Measurements from ENCODE around the gene LCN2.
A peak's percentile ranks its signal among the peaks of the same experiment; 100 is the strongest.
"Not testable (repeated sequence)": the region's sequence is repeated elsewhere in the genome, so short reads cannot be mapped to it uniquely, and the experiment has no call there.

The LCN2 gene

GRCh38 chr9:128128836-128129590 lies 20.2 kb upstream of the LCN2 start:
- DNase-seq: no peak

DNA sequence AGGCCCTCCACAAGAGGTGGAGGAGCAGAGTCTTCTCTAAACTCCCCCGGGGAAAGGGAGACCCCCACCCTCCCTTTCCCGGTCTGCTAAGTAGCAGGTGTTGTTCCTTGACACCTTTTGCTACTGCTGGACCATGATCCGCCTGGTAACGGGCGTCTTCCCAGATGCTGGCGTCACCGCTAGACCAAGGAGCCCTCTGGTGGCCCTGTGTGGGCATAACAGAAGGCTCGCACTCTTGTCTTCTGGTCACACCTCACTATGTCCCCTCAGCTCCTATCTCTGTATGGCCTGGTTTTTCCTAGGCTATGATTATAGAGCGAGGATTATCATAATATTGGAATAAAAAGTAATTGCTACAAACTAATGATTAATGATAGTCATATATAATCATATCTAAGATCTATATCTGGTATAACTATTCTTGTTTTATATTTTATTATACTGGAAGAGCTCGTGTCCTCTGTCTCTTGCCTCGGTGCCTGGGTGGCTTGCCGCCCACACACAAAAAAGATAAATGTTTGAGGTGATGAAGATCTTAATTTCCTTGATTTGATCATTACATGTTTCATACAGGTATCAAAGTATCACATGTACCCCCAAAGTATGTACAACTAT lies 19.2 kb upstream of the LCN2 start:
- peak; percentile 43 for DNase-seq

DNA sequence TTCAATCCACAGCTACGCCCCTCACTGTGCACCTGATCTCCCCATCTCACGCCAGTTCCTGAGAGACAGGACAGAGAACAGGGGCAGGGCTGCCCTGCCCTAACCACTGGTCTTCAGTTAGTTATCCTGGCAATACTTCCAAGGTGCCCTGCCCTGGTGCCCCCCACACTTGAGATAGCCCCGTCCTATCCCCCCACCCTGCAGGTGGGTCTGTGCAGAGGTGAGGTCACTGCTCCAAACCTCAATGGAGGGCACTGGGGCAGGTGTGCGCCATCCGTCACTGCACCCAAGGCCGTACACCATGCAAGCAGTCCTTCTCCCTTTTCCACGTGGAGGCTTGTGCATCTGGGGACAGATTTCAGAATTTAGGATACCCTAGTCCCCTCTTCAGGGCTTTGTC lies 18.6 kb upstream of the LCN2 start:
- DNase-seq: not testable (repeated sequence)

DNA sequence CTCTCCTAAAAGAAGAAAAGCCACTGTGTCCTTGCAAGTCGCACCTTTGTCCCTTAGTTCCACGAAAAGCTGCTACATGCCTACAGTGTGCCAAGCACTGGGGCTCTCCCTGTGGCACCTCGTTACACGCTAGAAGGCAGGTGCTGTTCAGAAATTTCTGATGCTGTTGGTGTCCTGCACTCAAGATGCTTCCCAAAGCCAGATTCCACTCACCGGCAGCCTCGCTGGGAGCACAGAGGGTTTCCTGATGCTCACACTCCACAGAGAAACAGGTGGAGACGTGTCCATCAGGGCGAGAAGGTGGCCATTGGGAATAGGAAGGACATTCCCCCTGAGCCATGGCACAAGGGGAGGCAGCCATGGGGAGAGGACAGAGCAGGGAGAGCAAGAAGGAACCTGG lies 17.9 kb upstream of the LCN2 start:
- DNase-seq: not testable (repeated sequence)

- not testable (repeated sequence) for DNase-seq
Measured at GRCh38 chr9:128132139-128132538, 17.1 kb upstream of the LCN2 start.

DNA sequence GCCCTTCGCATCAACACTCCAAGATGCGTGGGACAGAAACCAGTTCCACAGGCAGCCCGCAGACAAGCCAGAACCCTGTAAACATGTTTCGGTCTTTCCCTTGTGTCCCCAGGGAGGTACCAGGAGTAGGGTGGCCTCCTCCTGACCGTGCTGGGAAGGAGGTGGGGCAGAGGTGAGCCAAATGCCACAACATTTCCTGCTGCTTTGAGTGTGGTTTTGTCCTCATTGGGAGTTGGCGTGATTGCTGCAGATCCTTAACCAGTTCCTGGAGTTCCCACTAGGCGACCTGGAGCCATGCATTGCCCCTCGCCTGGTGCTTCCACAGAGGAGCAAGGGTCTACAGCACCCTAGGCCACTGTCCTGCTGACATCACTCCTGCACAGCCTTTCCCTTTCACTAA lies 13.7 kb upstream of the LCN2 start:
- DNase-seq: not testable (repeated sequence)

- no peak for DNase-seq
Measured at GRCh38 chr9:128136816-128137793, 12.1 kb upstream of the LCN2 start.

DNA sequence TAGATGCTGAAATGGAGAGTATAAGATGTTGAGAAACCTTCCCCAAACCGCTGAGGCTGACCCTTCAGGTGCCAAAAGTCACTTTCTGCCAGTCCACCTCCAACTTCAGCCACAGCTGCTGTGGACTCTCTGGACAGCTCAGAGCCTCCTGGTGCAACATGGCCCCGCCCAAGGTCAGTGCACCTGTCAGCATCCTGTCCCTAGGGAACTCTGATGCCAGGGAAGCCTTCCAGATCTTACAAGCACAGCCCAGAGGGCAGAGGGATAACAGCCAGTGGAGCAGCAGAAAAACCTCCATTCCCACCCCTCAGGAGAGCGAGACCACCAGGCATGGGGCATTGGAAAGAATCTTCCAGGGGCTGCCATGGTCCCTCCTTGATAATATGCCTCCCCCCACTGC lies 11.3 kb upstream of the LCN2 start:
- DNase-seq: no peak

DNA sequence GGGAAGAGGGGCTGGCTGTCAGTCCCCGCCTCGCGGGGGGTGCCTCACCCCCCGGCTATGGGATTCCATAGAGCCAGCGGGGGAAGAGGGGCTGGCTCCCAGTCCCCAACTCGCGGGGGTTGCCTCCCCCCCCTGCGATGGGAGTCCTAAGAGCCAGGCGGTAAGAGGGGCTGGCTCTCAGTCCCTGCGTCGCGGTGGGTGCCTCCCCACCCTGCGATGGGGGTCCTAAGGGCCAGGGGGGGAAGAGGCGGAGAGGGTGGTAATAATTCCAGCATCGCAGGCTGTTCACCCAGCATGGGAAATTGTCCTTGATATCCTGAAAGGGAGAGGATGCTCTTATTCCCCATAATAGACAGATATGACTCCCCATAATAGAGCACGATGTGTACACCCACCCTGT lies 9.6 kb upstream of the LCN2 start:
- no peak for DNase-seq

DNA sequence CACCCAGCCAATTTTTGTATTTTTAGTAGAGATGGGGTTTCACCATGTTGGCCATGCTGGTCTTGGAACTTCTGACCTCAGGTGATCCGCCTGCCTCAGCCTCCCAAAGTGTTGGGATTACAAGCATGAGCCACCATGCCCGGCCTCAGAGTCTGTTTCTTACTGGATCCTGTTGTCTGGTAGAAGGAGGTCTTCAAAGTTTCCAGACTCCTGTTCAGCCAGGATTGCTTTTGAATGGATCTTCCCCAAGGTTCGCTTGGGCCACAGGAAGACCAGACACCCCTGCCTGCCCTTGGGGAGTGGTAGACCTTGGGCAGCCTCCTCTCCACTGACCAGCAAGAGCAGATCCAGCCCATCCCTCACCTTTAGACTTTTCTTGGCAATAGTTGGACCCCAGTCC lies 7.6 kb upstream of the LCN2 start:
- no peak for DNase-seq

- no peak for DNase-seq
Measured at GRCh38 chr9:128142061-128142460, 7.2 kb upstream of the LCN2 start.

DNA sequence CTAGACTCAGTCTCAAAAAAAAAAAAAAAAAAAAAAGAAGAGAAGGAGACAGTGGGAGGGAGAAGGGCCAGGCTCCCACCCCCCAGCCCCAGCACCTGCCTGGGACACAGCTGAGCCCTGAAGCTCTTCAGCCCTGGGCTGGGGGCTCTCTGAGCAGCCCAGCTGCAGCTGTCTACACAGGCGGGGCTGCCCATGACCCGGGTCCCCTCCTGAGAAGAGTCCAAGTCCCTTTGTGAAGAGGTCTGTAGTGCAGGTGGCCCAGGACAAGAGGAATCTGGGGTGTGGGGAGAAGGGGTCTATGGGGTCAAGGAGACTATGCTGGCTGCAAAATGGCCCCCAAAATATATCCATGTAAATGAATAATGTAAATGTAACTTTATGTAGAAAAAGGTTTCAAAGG lies 6.7 kb upstream of the LCN2 start:
- DNase-seq: no peak

DNA sequence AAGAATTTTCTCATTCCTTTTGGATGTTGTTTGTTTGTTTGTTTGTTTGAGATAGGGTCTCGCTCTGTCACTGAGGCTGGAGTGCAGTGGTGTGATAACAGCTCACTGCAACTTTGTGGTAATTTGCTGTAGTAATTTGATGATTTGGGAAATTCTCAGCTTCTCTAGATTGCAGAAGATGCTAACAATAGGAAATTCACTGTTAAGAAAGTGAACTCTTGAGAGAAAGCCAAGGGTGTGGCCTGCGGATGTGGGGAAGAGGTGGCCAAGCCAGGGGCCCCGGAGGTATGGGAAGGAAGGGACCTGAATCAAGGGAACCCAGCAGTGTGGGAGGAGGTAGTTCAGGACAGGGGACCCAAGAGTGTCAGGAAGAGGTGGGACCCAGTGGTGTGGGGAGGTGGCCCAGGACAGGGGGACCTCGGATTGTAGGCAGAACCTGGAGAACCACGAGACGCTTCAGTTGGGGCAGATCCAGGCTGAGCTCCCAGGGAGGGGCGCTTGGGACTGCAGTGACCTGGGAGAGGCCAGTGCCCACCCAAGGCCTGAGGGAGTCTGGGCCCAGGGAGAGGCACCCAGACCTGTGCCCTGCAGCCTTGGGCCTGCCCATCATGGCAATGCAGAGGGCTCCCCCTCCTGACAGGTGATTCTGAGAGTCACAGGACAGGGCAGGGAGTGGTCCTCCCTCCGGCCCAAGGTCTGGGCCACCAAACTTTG lies 5.6 kb upstream of the LCN2 start:
- DNase-seq: no peak

GRCh38 chr9:128144239-128145181 lies 4.7 kb upstream of the LCN2 start:
- DNase-seq: no peak

GRCh38 chr9:128145536-128145935 lies 3.7 kb upstream of the LCN2 start:
- no peak for DNase-seq

DNA sequence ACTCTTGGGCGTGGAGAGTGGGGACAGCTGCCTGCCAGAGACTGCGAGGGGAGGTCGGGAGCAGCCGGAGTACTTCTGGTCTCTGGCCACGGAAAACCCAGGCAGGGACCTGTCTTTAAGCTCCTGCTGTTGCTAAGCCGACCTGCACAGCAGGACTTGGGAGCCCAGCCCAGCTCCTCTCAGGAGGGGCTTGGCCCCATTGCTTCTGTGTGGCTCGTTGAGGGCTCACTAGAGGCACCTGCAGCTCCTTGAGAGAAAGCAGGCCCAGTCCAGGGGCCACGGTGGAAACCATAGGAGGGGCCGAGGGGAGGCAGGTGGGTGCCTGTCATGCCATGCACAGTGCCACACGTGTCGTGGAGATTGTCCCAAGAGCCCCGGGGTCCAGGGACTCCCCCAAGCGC lies 3.3 kb upstream of the LCN2 start:
- no peak for DNase-seq

DNA sequence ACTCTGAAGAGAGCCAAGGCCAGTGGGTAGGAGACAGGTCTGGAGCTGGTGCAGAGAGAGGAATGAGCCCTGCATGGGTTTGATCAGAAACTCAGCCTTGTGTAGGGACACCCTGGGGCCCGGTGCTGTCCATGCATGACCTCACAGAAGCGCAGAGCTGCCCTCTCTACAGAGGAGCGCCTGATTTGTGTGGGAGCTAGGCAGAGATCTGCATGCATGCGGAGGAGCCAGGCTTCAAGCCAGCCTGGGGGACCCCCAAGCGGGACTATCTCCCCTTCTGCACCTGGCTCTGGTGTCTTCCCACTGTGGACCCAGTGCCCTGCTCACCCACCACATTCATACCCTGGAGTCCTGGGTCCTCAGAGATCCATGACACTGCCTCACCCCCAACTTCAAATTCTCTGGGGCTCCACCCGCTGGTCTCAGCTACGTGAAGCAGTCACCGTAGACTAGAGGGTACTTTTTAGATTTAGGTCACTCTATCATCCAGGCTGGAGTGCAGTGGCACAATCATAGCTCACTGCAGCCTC lies 2.6 kb upstream of the LCN2 start:
- DNase-seq: no peak

GRCh38 chr9:128148509-128149000 lies 698 bp upstream of the LCN2 start:
- no peak for DNase-seq

- DNase-seq: no peak
Measured at GRCh38 chr9:128149951-128150593, 819 bp downstream of the LCN2 start.

GRCh38 chr9:128150594-128151308 lies 1.5 kb downstream of the LCN2 start:
- DNase-seq: no peak

Data from activated effector memory CD4-positive, alpha-beta T cell treated with Interleukin-2 at 50 U/mL for 16 hours (primary cell).